ENCODE results near the gene UBE2N. TPM values are rescaled to one million over a fixed set of nuclear protein-coding genes. Genes with fewer than 3 reads are reported as not detected.
"Not testable (repeated sequence)": the region's sequence is repeated elsewhere in the genome, so short reads cannot be mapped to it uniquely, and the experiment has no call there.

Gene UBE2N
- total RNA-seq, 1 donor from 2014 or later, result 70.0 TPM

GRCh38 chr12:93381161-93381975 lies 60.4 kb downstream of the UBE2N start:
- Mint-ChIP-seq H3K27ac (ENCODE audit: unreplicated experiment) (peak overlapping the region; percentile 100), H3K36me3 (ENCODE audit: low read depth) (no peaks in the 10 kb centered on the region), H3K4me1 (ENCODE audit: low read depth) (peaks cover 55% of the 10 kb centered on the region), H3K27me3 (ENCODE audit: low read depth) (no peaks in the 10 kb centered on the region), H3K4me3 (ENCODE audit: unreplicated experiment) (peak overlapping the region; percentile 100), H3K9me3 (ENCODE audit: low read depth) (no peaks in the 10 kb centered on the region)
- TF ChIP-seq CTCF (IDR thresholded peaks at IDR 0.05), result no peak
- DNase-seq (ENCODE audit: low spot score), result no peak

DNA sequence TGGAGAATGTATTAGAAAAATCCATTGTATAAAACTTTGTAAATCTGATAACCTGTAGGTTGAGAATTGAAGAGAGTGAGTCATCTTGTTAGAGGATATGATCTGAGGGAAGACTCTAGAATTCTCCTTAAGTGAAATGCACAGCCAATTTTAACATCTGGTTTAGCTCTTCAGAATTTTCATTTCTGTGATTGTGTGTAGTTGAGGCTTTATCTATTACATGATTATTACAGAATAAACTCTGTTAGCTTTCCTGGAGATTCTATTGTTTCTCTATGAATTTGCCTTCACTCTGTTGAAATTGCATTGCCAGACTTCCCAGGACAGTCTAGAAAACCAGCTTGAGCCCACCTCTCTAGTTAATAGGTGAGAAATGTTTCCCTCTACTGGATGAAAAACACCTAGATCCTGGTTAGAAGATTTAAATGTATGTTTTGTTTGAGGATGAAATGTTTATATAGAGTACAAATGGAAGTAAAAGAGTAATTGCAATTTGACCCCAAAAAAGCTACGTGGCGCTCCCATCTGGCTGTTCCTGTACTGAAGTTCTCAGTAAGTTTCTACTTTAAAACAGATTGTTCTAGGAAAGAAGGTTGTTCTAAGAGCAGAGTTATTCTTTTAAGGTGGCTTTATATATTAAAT lies 61.1 kb downstream of the UBE2N start:
- peak; percentile 82 for TF ChIP-seq CTCF (IDR thresholded peaks at IDR 0.05)
- Mint-ChIP-seq H3K4me3 (ENCODE audit: unreplicated experiment) (peak overlapping the region; percentile 100), H3K27ac (ENCODE audit: unreplicated experiment) (peak overlapping the region; percentile 100), H3K36me3 (ENCODE audit: low read depth) (no peaks in the 10 kb centered on the region), H3K27me3 (ENCODE audit: low read depth) (no peaks in the 10 kb centered on the region), H3K4me1 (ENCODE audit: low read depth) (peaks cover 57% of the 10 kb centered on the region), H3K9me3 (ENCODE audit: low read depth) (no peaks in the 10 kb centered on the region)
- DNase-seq (ENCODE audit: low spot score), result no peak

GRCh38 chr12:93379981-93380361 lies 61.8 kb downstream of the UBE2N start:
- Mint-ChIP-seq H3K27ac (ENCODE audit: unreplicated experiment) (peak overlapping the region; percentile 100), H3K36me3 (ENCODE audit: low read depth) (no peaks in the 10 kb centered on the region), H3K4me3 (ENCODE audit: unreplicated experiment) (peak overlapping the region; percentile 100), H3K9me3 (ENCODE audit: low read depth) (no peaks in the 10 kb centered on the region), H3K4me1 (ENCODE audit: low read depth) (peaks cover 51% of the 10 kb centered on the region), H3K27me3 (ENCODE audit: low read depth) (no peaks in the 10 kb centered on the region)
- no peak for DNase-seq (ENCODE audit: low spot score)
- TF ChIP-seq CTCF (IDR thresholded peaks at IDR 0.05), result no peak

- no peak for TF ChIP-seq CTCF (IDR thresholded peaks at IDR 0.05)
- Mint-ChIP-seq H3K27ac (ENCODE audit: unreplicated experiment) (peak overlapping the region; percentile 100), H3K4me3 (ENCODE audit: unreplicated experiment) (peak overlapping the region; percentile 100), H3K9me3 (ENCODE audit: low read depth) (no peaks in the 10 kb centered on the region), H3K4me1 (ENCODE audit: low read depth) (peaks cover 50% of the 10 kb centered on the region), H3K27me3 (ENCODE audit: low read depth) (no peaks in the 10 kb centered on the region), H3K36me3 (ENCODE audit: low read depth) (no peaks in the 10 kb centered on the region)
- DNase-seq (ENCODE audit: low spot score), result no peak
Observed at GRCh38 chr12:93379326-93379980, 62.3 kb downstream of the UBE2N start.

DNA sequence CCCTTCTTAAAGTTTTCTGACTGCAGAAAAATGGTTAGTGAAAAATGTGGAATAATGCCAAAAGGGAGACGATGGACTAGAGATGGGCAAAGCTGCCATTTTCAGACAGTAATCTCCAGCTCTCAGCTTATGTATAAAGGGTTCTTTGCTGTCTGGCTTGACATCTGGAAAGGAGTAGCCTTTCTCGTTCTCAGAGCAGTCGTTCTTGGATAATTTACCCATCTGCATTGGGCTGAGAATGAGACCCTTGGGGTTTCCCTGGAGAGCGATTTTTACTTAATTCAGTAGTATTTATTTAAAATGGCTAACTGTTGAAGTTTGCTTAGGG lies 62.8 kb downstream of the UBE2N start:
- peaks cover 55% of the 10 kb centered on the region for H3K4me1 Mint-ChIP-seq (ENCODE audit: low read depth)
- H3K27ac Mint-ChIP-seq (ENCODE audit: unreplicated experiment), result peak overlapping the region; percentile 100
- no peaks in the 10 kb centered on the region for H3K27me3 Mint-ChIP-seq (ENCODE audit: low read depth)
- H3K9me3 Mint-ChIP-seq (ENCODE audit: low read depth), result no peaks in the 10 kb centered on the region
- H3K4me3 Mint-ChIP-seq (ENCODE audit: unreplicated experiment), result peak overlapping the region; percentile 100
- DNase-seq (ENCODE audit: low spot score), result no peak
- H3K36me3 Mint-ChIP-seq (ENCODE audit: low read depth), result no peaks in the 10 kb centered on the region
- no peak for TF ChIP-seq CTCF (IDR thresholded peaks at IDR 0.05)

GRCh38 chr12:93378196-93378997 lies 63.4 kb downstream of the UBE2N start:
- Mint-ChIP-seq H3K4me3 (ENCODE audit: unreplicated experiment) (peak overlapping the region; percentile 100), H3K4me1 (ENCODE audit: low read depth) (peaks cover 59% of the 10 kb centered on the region), H3K27ac (ENCODE audit: unreplicated experiment) (peak overlapping the region; percentile 100)
- H3K36me3 Mint-ChIP-seq (ENCODE audit: low read depth); H3K27me3 Mint-ChIP-seq (ENCODE audit: low read depth); DNase-seq (ENCODE audit: low spot score); H3K9me3 Mint-ChIP-seq (ENCODE audit: low read depth): not testable (repeated sequence)
